Activated CD8-positive, alpha-beta memory T cell treated with anti-CD3 and anti-CD28 coated beads, Interleukin-2, amount 10 ng/mL, durations not matched to agents 7 days and 5 days (primary cell): ENCODE results near the gene CLEC11A. TPM values are rescaled to one million over a fixed set of nuclear protein-coding genes. Genes with fewer than 3 reads are reported as not detected.

ENCODE experiments used
- ATAC-seq: fragments of 150-1000 bp; cut with Tn5 transposase; one replicate; pipeline ENCODE4 v1.10.0; 2021; ENCODE audit warnings: moderate library complexity
- CTCF ChIA-PET: fragments of 350-600 bp; sonication (Branson Sonifier 250); formaldehyde crosslinking; loops from one replicate; lab custom pipeline; 2021; ENCODE audit warnings: antibody characterized with exemption; lab: Charles Lee
- DNase-seq: peaks from one replicate; pipeline ENCODE4 v3.0.0-alpha.2; 2020
- H3K27ac Mint-ChIP-seq: one replicate; pipeline ENCODE4 v1.8.0; 2021; ENCODE audit warnings: mild to moderate bottlenecking, mixed read lengths
- H3K27me3 Mint-ChIP-seq: one replicate; pipeline ENCODE4 v1.8.0; 2021; ENCODE audit warnings: mixed read lengths
- H3K36me3 Mint-ChIP-seq: one replicate; pipeline ENCODE4 v1.8.0; 2021; ENCODE audit warnings: mild to moderate bottlenecking, mixed read lengths
- H3K4me1 Mint-ChIP-seq: one replicate; pipeline ENCODE4 v1.8.0; 2021; ENCODE audit warnings: mixed read lengths
- H3K4me3 Mint-ChIP-seq: one replicate; pipeline ENCODE4 v1.8.0; 2021; ENCODE audit warnings: mild to moderate bottlenecking, moderate library complexity, mixed read lengths
- H3K9me3 Mint-ChIP-seq: one replicate; pipeline ENCODE4 v1.8.0; 2022; ENCODE audit warnings: low read depth, mixed read lengths
- total RNA-seq, 2 experiments: library from RNA; stranded (reverse); gene quantifications; one replicate each; pipeline ENCODE4 v1.2.3, GENCODE V29; 2021

Gene CLEC11A
- total RNA-seq, 2 experiments from 2014 or later: 0.61 to 0.89 TPM

DNA sequence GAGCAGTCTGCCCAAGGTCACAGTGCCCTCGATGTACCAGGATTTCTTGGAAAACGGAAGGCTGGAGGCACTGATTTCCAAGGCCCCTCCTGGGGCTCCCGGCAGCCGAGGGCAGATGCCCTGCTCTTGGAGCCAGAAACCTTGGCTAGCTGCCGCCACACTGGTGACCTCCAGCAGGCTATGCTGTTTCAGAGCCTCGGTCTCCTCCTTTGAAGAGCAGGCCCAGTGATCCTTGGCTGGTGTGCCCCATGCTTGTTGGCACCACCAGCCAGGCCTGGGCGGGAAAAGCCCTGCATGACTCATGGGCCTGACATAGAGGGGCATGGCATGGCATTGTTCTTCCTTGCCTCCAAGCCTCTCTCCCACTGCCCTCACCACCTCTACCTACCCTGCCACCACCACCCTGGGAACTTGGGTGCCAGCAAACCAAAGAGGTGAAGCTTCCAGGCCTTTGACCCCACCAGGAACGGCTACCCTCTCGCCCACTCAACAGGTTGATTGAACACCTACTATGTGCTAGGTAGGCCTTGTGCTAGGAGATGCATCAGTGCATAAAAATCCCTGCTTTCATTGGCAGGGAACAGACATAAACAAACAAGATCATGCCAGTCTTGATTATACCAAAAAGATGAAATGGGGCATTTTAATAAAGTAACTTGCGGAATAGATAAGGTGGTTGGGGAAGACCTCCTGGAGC, 1.6 kb upstream of the CLEC11A start:
- no peaks in the 10 kb centered on the region for H3K9me3 Mint-ChIP-seq
- no peaks in the 10 kb centered on the region for H3K36me3 Mint-ChIP-seq
- H3K27ac Mint-ChIP-seq: no peak overlapping the region
- ATAC-seq (no peak), DNase-seq (no peak)
- no peak overlapping the region for H3K4me3 Mint-ChIP-seq
- CTCF ChIA-PET: interaction anchor here (1.4 to 1.6 kb wide), 3 partner anchors 52 to 200 kb away, joined by 3 to 4 read pairs (median 3); no protein-coding TSS in a partner anchor
- peaks cover 55% of the 10 kb centered on the region for H3K27me3 Mint-ChIP-seq
- peaks cover 13% of the 10 kb centered on the region for H3K4me1 Mint-ChIP-seq

DNA sequence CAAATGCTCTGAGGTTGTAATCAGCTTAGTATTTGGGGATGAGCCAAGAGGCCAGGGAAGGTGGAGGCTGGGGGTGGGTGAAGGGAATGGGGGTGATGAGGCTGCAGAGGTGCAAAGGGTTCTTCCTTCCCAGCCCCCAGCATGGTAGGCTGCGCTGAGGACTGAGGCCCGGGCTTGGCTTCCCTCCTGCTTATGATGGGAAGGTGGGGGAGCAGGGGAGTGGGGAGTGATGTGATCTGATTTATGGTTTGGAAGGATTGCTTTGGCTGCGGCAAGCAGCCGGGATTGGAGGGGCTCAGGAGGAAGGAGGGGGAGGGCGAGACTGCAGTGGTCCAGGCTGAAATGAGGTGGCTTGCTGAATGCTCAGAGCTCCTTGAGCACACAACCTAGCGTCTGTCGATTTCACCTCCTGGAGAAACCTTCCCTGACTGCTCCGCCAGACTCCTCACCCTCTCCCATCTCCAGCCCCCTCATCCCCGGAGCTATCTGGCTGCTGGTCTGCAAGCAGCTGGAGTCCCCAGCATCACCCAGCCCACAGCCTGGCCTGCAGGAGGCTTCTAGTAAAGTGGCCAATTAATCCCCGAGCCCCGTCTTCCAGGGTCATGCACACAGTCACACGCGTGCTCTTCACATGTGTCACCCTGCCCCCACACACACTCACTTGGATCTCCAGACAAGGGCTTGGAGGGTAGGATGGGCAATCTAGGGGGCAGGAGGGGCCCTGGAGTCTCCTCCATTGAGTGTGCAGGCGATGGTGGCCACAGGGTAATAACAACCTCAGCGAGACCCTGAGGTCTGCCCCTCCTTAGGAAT, 757 bp upstream of the CLEC11A start:
- Mint-ChIP-seq H3K9me3 (no peaks in the 10 kb centered on the region), H3K4me3 (no peak overlapping the region), H3K4me1 (peaks cover 13% of the 10 kb centered on the region), H3K36me3 (no peaks in the 10 kb centered on the region), H3K27ac (no peak overlapping the region), H3K27me3 (peaks cover 51% of the 10 kb centered on the region)
- ATAC-seq (no peak), DNase-seq (no peak)
- CTCF ChIA-PET: interaction anchor here (1.2 to 1.6 kb wide), 2 partner anchors 11 to 199 kb away, joined by 3 read pairs; no protein-coding TSS in a partner anchor

DNA sequence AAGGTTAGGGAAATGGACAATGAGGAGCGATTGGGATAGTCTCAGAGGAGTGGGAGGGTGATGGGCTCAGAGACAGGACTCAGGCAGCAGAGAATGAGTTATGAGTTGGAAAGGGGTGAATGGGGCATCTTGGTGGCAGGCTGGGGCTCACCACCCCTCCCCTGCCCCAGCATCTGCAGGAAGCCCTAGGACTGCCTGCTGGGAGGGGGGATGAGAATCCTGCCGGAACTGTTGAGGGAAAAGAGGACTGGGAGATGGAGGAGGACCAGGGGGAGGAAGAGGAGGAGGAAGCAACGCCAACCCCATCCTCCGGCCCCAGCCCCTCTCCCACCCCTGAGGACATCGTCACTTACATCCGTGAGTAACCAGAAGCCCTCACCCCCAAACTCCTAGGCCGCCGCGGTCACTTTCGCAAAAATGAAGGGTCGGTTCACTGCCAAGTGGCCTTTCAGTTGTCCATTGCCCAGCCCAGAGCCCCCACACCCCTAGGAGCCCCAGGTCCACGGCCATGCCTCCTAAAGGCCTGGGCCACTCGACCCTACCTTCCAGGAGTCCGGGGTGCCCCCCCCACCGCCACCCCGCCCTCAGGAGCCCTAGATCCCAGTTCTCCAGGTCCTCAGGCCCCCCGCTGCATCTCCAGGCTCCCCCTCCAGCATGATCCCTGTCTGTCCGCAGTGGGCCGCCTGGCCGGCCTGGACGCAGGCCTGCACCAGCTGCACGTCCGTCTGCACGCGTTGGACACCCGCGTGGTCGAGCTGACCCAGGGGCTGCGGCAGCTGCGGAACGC, 764 bp downstream of the CLEC11A start:
- CTCF ChIA-PET: interaction anchor here (0.6 to 1.6 kb wide), 5 partner anchors 10 to 371 kb away, joined by 3 to 8 read pairs (median 3); no protein-coding TSS in a partner anchor
- ATAC-seq: no peak

DNA sequence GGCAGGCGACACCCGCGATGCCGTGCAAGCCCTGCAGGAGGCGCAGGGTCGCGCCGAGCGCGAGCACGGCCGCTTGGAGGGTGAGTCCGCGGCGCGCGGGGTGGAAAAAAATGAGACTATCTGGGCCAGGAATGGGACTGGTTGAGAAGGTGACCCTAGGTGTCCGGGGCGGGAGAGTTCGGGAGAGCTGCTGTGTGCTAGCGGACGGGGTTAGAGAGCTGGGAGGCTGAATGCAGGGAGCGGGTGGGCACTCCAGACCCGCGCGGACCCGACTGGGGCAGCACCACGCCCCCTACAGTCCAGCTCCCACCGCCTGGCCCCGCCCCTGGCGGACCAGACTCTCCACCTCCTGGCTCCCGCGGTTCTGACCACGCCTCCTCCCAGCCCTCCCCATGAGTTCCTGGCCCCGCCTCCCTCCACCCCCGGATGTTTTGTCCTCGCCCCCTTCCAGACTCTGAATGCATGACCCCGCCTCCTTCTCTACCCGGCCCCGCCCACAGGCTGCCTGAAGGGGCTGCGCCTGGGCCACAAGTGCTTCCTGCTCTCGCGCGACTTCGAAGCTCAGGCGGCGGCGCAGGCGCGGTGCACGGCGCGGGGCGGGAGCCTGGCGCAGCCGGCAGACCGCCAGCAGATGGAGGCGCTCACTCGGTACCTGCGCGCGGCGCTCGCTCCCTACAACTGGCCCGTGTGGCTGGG, 1.5 kb downstream of the CLEC11A start:
- CTCF ChIA-PET: interaction anchor here (0.6 to 2.1 kb wide), 10 partner anchors 12 to 371 kb away, joined by 3 to 8 read pairs (median 3); no protein-coding TSS in a partner anchor
- H3K9me3 Mint-ChIP-seq: no peaks in the 10 kb centered on the region
- ATAC-seq: peak; percentile 91
- peak overlapping the region; percentile 66 for H3K27ac Mint-ChIP-seq
- H3K4me1 Mint-ChIP-seq: peaks cover 15% of the 10 kb centered on the region
- DNase-seq: peak; percentile 98
- peak overlapping the region; percentile 75 for H3K4me3 Mint-ChIP-seq
- peaks cover 53% of the 10 kb centered on the region for H3K27me3 Mint-ChIP-seq
- no peaks in the 10 kb centered on the region for H3K36me3 Mint-ChIP-seq

More for the DNA sequence above, 764 bp downstream of the CLEC11A start:
- Mint-ChIP-seq H3K36me3 (no peaks in the 10 kb centered on the region), H3K9me3 (no peaks in the 10 kb centered on the region), H3K4me1 (peaks cover 15% of the 10 kb centered on the region), H3K4me3 (peak overlapping the region; percentile 75), H3K27ac (no peak overlapping the region), H3K27me3 (peaks cover 53% of the 10 kb centered on the region)
- no peak for DNase-seq

DNA sequence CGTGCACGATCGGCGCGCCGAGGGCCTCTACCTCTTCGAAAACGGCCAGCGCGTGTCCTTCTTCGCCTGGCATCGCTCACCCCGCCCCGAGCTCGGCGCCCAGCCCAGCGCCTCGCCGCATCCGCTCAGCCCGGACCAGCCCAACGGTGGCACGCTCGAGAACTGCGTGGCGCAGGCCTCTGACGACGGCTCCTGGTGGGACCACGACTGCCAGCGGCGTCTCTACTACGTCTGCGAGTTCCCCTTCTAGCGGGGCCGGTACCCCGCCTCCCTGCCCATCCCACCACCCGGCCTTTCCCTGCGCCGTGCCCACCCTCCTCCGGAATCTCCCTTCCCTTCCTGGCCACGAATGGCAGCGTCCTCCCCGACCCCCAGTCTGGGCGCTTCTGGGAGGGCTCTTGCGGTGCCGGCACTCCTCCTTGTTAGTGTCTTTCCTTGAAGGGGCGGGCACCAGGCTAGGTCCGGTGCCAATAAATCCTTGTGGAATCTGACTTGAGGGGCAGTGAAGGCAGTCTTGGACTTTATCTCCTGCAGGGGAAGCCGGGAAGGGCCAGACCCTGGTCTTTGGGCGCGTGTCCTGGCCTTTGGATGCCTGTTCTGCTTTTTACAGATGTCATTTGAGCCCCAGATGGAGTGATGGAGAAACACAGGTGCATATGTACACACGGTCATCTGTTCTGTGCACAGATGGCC, 2.2 kb downstream of the CLEC11A start:
- Mint-ChIP-seq H3K27ac (peak overlapping the region; percentile 66), H3K27me3 (peaks cover 49% of the 10 kb centered on the region), H3K9me3 (no peaks in the 10 kb centered on the region), H3K4me3 (peak overlapping the region; percentile 64), H3K36me3 (no peaks in the 10 kb centered on the region), H3K4me1 (peaks cover 15% of the 10 kb centered on the region)
- CTCF ChIA-PET: interaction anchor here (0.6 to 2.1 kb wide), 7 partner anchors 12 to 197 kb away, joined by 3 to 8 read pairs (median 3); no protein-coding TSS in a partner anchor
- DNase-seq: no peak
- ATAC-seq: peak; percentile 63

DNA sequence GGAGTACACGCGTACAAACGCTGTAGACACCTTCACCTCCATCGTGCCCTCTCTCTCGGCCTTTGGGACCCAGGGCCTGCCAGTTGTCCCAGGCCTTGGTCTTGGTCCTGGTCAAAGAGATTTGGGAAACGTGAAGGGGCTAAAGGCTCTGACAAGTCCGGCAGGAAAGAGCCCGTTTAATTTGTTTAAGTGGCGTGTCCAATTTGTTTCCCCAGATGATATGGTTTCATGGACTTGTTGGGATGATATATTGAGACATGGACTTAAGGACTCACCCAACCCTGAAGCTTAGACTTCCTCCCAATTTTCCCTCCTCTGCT, 2.7 kb downstream of the CLEC11A start:
- ATAC-seq: no peak
- Mint-ChIP-seq H3K4me1 (peaks cover 15% of the 10 kb centered on the region), H3K27ac (no peak overlapping the region), H3K9me3 (no peaks in the 10 kb centered on the region), H3K27me3 (peaks cover 43% of the 10 kb centered on the region), H3K36me3 (no peaks in the 10 kb centered on the region), H3K4me3 (peak overlapping the region; percentile 64)
- no peak for DNase-seq
- CTCF ChIA-PET: interaction anchor here (2.1 kb wide), 1 partner anchor 53 kb away, joined by 7 read pairs; no protein-coding TSS in a partner anchor

DNA sequence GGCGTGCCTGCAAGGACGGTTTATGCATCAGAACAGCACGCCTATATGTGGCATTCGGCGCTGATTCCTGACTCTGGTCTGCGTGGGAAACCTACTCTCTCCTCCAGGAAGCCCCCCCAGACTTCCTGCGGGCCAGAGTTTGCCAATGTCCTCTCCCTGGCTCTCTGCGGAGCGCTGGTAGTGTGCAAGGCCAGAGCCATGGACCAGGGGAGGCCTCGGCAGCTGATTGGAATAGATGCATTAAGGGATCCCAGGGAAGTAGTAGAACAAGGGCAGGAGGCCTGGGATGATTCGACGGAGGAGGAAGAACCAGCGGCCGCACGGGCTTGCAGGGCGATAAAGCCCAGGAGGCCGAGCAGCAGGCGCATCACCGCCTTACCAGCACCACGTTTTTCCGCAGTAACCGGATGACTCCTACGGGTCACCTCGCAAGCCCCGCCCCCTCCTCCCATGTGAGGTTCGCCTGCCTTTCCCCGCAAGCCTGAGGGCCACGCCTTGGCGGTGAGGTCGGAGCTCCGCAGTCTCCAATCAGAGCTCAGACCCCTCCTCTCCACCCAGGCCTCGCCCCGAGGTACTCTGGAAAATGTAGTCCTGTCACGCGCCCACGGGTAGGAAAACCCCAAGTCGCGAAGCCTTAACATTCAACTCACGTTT, 5.0 kb downstream of the CLEC11A start:
- ATAC-seq: no peak
- H3K4me1 Mint-ChIP-seq: peaks cover 17% of the 10 kb centered on the region
- peak; percentile 76 for DNase-seq
- H3K36me3 Mint-ChIP-seq: no peaks in the 10 kb centered on the region
- no peak overlapping the region for H3K4me3 Mint-ChIP-seq
- peaks cover 35% of the 10 kb centered on the region for H3K27me3 Mint-ChIP-seq
- CTCF ChIA-PET: no interaction called here
- H3K27ac Mint-ChIP-seq: no peak overlapping the region
- H3K9me3 Mint-ChIP-seq: no peaks in the 10 kb centered on the region

DNA sequence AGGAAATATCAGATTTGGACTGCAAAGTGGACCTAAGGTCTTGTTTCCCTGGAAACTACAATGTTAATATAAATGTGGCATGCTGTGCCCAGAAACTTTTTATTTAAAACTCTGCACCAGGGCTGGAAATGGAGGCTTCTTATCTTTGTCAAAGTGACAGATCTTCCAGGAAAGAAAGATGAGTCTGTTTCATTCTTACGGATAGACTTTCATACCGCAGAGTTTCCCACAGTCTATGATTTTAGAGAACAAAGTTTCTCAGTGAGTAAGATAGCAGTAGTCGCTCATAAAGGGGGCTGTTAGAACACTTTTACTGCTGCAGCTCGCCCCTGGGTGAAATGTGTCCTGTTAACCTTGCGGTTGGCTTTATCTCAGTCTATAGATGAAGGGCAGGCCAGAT, 6.7 kb downstream of the CLEC11A start:
- H3K9me3 Mint-ChIP-seq: no peaks in the 10 kb centered on the region
- H3K4me1 Mint-ChIP-seq: peaks cover 11% of the 10 kb centered on the region
- CTCF ChIA-PET: no interaction called here
- no peaks in the 10 kb centered on the region for H3K36me3 Mint-ChIP-seq
- H3K27ac Mint-ChIP-seq: no peak overlapping the region
- DNase-seq (no peak), ATAC-seq (no peak)
- no peak overlapping the region for H3K4me3 Mint-ChIP-seq
- peaks cover 27% of the 10 kb centered on the region for H3K27me3 Mint-ChIP-seq

DNA sequence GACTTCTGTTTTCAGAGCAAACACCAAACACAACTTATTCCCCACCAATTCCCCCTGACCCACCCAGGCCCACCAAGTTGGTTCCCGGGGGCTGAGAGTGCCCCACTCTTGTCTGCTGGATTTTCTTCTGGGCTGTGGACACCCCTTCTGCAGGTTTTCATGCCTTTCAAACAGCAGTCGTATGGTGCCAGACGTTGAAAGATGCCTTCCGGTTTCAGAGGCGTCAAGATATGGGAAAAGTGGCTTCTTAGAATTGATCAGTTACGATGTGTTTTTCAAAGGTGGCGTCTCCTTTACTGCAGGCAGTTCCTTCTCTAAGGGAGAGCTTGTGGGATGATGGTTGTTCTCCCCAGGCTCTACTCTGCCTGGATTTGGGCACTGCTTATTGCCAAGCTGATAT, 12.7 kb downstream of the CLEC11A start:
- Mint-ChIP-seq H3K4me3 (no peak overlapping the region), H3K9me3 (no peaks in the 10 kb centered on the region), H3K27me3 (peaks cover 27% of the 10 kb centered on the region), H3K36me3 (no peaks in the 10 kb centered on the region), H3K4me1 (peaks cover 2% of the 10 kb centered on the region), H3K27ac (no peak overlapping the region)
- CTCF ChIA-PET: no interaction called here
- no peak for DNase-seq
- ATAC-seq: no peak

DNA sequence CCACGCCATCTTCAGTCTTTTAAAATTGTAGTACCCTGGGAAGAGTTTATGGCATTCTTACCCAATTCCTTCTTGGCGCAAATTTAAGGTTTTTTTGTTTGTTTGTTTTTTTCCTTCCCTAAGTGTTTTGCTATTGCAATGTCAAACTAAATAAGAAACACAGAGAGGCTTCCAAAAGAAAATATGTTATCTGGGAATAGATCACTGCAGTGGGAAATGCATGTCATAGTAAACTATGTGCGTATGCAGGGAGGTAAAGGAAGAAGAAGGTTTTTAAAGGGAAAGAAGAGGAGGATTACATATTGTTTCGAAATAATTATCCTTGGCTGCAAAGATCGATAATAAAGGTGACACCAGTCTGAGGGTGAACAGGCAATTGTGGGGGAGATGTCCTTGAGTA, 13.2 kb downstream of the CLEC11A start:
- Mint-ChIP-seq H3K27ac (no peak overlapping the region), H3K4me3 (no peak overlapping the region), H3K9me3 (no peaks in the 10 kb centered on the region), H3K36me3 (no peaks in the 10 kb centered on the region), H3K27me3 (peaks cover 27% of the 10 kb centered on the region), H3K4me1 (no peaks in the 10 kb centered on the region)
- CTCF ChIA-PET: interaction anchor here (1.2 kb wide), 1 partner anchor 11 kb away, joined by 3 read pairs; no protein-coding TSS in a partner anchor
- DNase-seq (no peak), ATAC-seq (no peak)

DNA sequence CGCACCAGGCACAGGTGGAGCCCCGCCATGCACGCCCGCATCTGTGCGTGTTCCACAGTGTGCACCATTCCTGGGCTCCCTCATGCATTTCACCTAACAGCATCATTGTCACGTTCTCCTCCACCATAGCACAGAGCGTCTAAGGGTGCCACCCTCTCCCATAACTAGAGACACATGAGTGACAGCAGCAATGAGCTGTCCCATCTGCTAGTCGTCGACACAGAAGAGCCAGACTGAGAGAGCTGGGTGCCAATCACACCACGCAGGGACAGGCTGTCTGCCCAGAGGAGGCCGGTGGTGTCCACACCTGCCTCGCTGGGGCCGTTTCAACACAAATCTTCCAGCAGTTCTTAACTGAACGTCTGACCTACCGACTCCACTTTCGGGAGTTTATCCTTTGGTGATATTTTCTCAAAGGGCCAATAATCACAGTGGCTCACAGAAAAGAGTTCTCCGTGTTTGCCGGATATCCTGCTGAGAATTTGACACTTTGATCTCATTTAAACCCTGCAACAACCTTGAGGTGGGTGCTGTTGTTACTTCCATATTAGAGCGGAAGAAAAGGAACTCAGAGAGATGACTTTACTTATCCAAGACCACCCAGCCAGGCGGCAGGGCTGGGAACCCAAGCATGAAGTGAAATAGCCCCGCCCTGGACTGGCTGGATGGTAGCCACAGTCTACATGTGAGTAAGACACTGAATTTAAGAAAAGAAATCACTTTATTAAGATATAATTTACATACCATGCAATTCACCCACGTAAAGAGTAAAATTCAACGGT, 16.2 kb downstream of the CLEC11A start:
- H3K27me3 Mint-ChIP-seq: peaks cover 17% of the 10 kb centered on the region
- H3K9me3 Mint-ChIP-seq: no peaks in the 10 kb centered on the region
- no peak overlapping the region for H3K27ac Mint-ChIP-seq
- no peak for ATAC-seq
- CTCF ChIA-PET: no interaction called here
- DNase-seq: no peak
- no peaks in the 10 kb centered on the region for H3K36me3 Mint-ChIP-seq
- H3K4me1 Mint-ChIP-seq: no peaks in the 10 kb centered on the region
- H3K4me3 Mint-ChIP-seq: no peak overlapping the region
